Caco-2 (cell line): ENCODE results near the gene MYO7B. TPM values are rescaled to one million over a fixed set of nuclear protein-coding genes. Genes with fewer than 3 reads are reported as not detected.

Experiments used
- BruUV-seq: library from RNA; stranded (reverse); fragments of 400-500 nt; replicated peaks from 2 replicates; lab custom pipeline; 2021; lab: Mats Ljungman, UMichigan
- CTCF ChIA-PET: fragments of 300-600 bp; sonication (Branson Sonifier 250); formaldehyde crosslinking; loops from one replicate; lab custom pipeline; 2022; ENCODE audit warnings: antibody characterized with exemption; lab: Charles Lee
- POLR2A ChIA-PET: fragments of 300-600 bp; sonication (Branson Sonifier 250); formaldehyde crosslinking; loops from one replicate; lab custom pipeline; 2022; ENCODE audit warnings: antibody characterized with exemption; lab: Charles Lee
- DNase-seq, 2 experiments: peaks; one replicate each; pipeline versions ENCODE4 v3.0.0 to v3.0.0-alpha.2; 2020 to 2022
- H3K27me3 ChIP-seq: replicated peaks from 2 replicates; pipeline ENCODE4 v1.6.0; 2011; ENCODE audit warnings: low read length; ENCODE audit not compliant: control insufficient read depth, insufficient read depth
- H3K36me3 ChIP-seq: 2 replicates; pipeline ENCODE4 v1.5.1; 2011; ENCODE audit warnings: low read length; ENCODE audit not compliant: control insufficient read depth, insufficient read depth
- H3K4me1 ChIP-seq: fragments of 250-450 bp; sonication (Bioruptor Pico); 2 replicates; pipeline ENCODE4 v1.5.1; 2020; ENCODE audit warnings: mild to moderate bottlenecking
- H3K4me3 ChIP-seq: 2 replicates; pipeline ENCODE4 v1.5.1; 2011; ENCODE audit warnings: low read depth, mild to moderate bottlenecking, control low read depth, low read length
- H3K9me3 ChIP-seq: fragments of 250-450 bp; sonication (Bioruptor Pico); 2 replicates; pipeline ENCODE4 v1.5.1; 2020; ENCODE audit warnings: mild to moderate bottlenecking, moderate library complexity
- H3K27ac Mint-ChIP-seq: one replicate; pipeline ENCODE4 v1.8.0; 2022; ENCODE audit warnings: mixed read lengths; ENCODE audit not compliant: unreplicated experiment
- H3K27me3 Mint-ChIP-seq: one replicate; pipeline ENCODE4 v1.8.0; 2022; ENCODE audit warnings: mixed read lengths; ENCODE audit not compliant: insufficient read depth, unreplicated experiment
- H3K36me3 Mint-ChIP-seq: one replicate; pipeline ENCODE4 v1.8.0; 2022; ENCODE audit warnings: mild to moderate bottlenecking, mixed read lengths; ENCODE audit not compliant: insufficient read depth, unreplicated experiment
- H3K4me1 Mint-ChIP-seq: one replicate; pipeline ENCODE4 v1.8.0; 2022; ENCODE audit warnings: low read depth, mixed read lengths; ENCODE audit not compliant: unreplicated experiment
- H3K4me3 Mint-ChIP-seq: one replicate; pipeline ENCODE4 v1.8.0; 2022; ENCODE audit warnings: mild to moderate bottlenecking, moderate library complexity, mixed read lengths; ENCODE audit not compliant: unreplicated experiment
- H3K9me3 Mint-ChIP-seq: one replicate; pipeline ENCODE4 v1.8.0; 2022; ENCODE audit warnings: mixed read lengths; ENCODE audit not compliant: unreplicated experiment
- intact Hi-C: fragments of 100-400 bp; cut with micrococcal nuclease; formaldehyde crosslinking; loops from one replicate; pipeline ENCODE4 v1.10.0; 2022; ENCODE audit not compliant: unreplicated experiment
- total RNA-seq: library from RNA; stranded (reverse); gene quantifications from 2 replicates; pipeline ENCODE4 v1.2.3, GENCODE V29; 2022
- TF ChIP-seq, protein P1 (sequence below), 2 experiments: fragments of 200-600 bp in 1 of 2; IDR thresholded peaks; 1 replicate in 1 of 2; 2 replicates in 1 of 2; pipeline versions ENCODE4 v1.5.1 to v1.8.0; 2011 to 2022; ENCODE audit warnings: antibody characterized with exemption in 1 of 2, control low read depth in 1 of 2, inconsistent platforms in 1 of 2, low read depth in 1 of 2, low read length in 1 of 2, mild to moderate bottlenecking in 1 of 2, moderate library complexity in 1 of 2; ENCODE audit not compliant: insufficient read depth in 1 of 2, severe bottlenecking in 1 of 2, unreplicated experiment in 1 of 2

MYO7B gene
- total RNA-seq, 1 experiment from 2014 or later = 0.27 TPM

DNA sequence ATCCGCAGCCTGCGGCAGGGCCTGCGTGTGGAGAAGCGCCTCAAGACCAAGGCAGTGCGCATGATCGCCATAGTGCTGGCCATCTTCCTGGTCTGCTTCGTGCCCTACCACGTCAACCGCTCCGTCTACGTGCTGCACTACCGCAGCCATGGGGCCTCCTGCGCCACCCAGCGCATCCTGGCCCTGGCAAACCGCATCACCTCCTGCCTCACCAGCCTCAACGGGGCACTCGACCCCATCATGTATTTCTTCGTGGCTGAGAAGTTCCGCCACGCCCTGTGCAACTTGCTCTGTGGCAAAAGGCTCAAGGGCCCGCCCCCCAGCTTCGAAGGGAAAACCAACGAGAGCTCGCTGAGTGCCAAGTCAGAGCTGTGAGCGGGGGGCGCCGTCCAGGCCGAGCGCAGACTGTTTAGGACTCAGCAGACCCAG lies 115.9 kb downstream of the MYO7B start:
- Mint-ChIP-seq H3K4me3 (no peak overlapping the region), H3K36me3 (no peaks in the 10 kb centered on the region), H3K9me3 (no peaks in the 10 kb centered on the region), H3K4me1 (no peaks in the 10 kb centered on the region), H3K27me3 (no peaks in the 10 kb centered on the region), H3K27ac (peak overlapping the region; percentile 29)
- Histone ChIP-seq H3K4me3 (no peak overlapping the region), H3K36me3 (no peaks in the 10 kb centered on the region), H3K4me1 (peaks cover 6% of the 10 kb centered on the region), H3K9me3 (no peaks in the 10 kb centered on the region), H3K27me3 (no peaks in the 10 kb centered on the region)
- no peak for DNase-seq
- TF ChIP-seq, protein P1, sequence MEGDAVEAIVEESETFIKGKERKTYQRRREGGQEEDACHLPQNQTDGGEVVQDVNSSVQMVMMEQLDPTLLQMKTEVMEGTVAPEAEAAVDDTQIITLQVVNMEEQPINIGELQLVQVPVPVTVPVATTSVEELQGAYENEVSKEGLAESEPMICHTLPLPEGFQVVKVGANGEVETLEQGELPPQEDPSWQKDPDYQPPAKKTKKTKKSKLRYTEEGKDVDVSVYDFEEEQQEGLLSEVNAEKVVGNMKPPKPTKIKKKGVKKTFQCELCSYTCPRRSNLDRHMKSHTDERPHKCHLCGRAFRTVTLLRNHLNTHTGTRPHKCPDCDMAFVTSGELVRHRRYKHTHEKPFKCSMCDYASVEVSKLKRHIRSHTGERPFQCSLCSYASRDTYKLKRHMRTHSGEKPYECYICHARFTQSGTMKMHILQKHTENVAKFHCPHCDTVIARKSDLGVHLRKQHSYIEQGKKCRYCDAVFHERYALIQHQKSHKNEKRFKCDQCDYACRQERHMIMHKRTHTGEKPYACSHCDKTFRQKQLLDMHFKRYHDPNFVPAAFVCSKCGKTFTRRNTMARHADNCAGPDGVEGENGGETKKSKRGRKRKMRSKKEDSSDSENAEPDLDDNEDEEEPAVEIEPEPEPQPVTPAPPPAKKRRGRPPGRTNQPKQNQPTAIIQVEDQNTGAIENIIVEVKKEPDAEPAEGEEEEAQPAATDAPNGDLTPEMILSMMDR (IDR thresholded peaks at IDR 0.05; ENCODE audit: insufficient read depth in 1 of 2, low read depth in 1 of 2, low read length in 1 of 2, severe bottlenecking in 1 of 2, unreplicated experiment in 1 of 2) = no peak
- no TSS peak for BruUV-seq
- ChIA-PET POLR2A (no interaction called here), CTCF (interaction anchor here (2.5 kb wide), 1 partner anchor 60 kb away, joined by 43 read pairs; no protein-coding TSS in a partner anchor)
- intact Hi-C loops = no loop called here

GRCh38 chr2:127651971-127652550 lies 116.6 kb downstream of the MYO7B start:
- no TSS peak for BruUV-seq
- peaks cover 6% of the 10 kb centered on the region for H3K4me1 ChIP-seq
- Mint-ChIP-seq H3K9me3 (no peaks in the 10 kb centered on the region), H3K4me3 (no peak overlapping the region), H3K36me3 (no peaks in the 10 kb centered on the region), H3K4me1 (no peaks in the 10 kb centered on the region), H3K27ac (no peak overlapping the region), H3K27me3 (no peaks in the 10 kb centered on the region)
- no peaks in the 10 kb centered on the region for H3K9me3 ChIP-seq
- H3K27me3 ChIP-seq = no peaks in the 10 kb centered on the region
- intact Hi-C loops = no loop called here
- H3K36me3 ChIP-seq = no peaks in the 10 kb centered on the region
- no peak for DNase-seq
- TF ChIP-seq, protein P1 (IDR thresholded peaks at IDR 0.05; ENCODE audit: insufficient read depth in 1 of 2, low read depth in 1 of 2, low read length in 1 of 2, severe bottlenecking in 1 of 2, unreplicated experiment in 1 of 2) = no peak
- ChIA-PET CTCF (interaction anchor here (1.3 kb wide), 1 partner anchor 61 kb away, joined by 7 read pairs; no protein-coding TSS in a partner anchor), POLR2A (interaction anchor here (1.1 kb wide), 1 partner anchor 10 kb away, joined by 3 read pairs; no protein-coding TSS in a partner anchor)
- H3K4me3 ChIP-seq = no peak overlapping the region

GRCh38 chr2:127652786-127653357 lies 117.4 kb downstream of the MYO7B start:
- BruUV-seq = no TSS peak
- Mint-ChIP-seq H3K27me3 (no peaks in the 10 kb centered on the region), H3K4me1 (no peaks in the 10 kb centered on the region), H3K36me3 (no peaks in the 10 kb centered on the region), H3K9me3 (no peaks in the 10 kb centered on the region), H3K4me3 (no peak overlapping the region), H3K27ac (no peak overlapping the region)
- Histone ChIP-seq H3K36me3 (no peaks in the 10 kb centered on the region), H3K27me3 (no peaks in the 10 kb centered on the region), H3K9me3 (no peaks in the 10 kb centered on the region), H3K4me3 (no peak overlapping the region), H3K4me1 (peaks cover 6% of the 10 kb centered on the region)
- TF ChIP-seq, protein P1 (IDR thresholded peaks at IDR 0.05; ENCODE audit: insufficient read depth in 1 of 2, low read depth in 1 of 2, low read length in 1 of 2, severe bottlenecking in 1 of 2, unreplicated experiment in 1 of 2) = no peak
- intact Hi-C loops = no loop called here
- no peak for DNase-seq
- POLR2A ChIA-PET = interaction anchor here (1.1 kb wide), 1 partner anchor 9 kb away, joined by 3 read pairs; no protein-coding TSS in a partner anchor
- CTCF ChIA-PET = interaction anchor here (1.3 kb wide), 1 partner anchor 61 kb away, joined by 7 read pairs; no protein-coding TSS in a partner anchor
